HUES6 (cell line): Measurements from ENCODE around the gene LYSMD3.

ENCODE experiments used
- H3K27ac ChIP-seq: 2 replicates; pipeline ENCODE4 v1.7.0; 2013; ENCODE audit warnings: low read depth, mild to moderate bottlenecking, low read length, inconsistent platforms
- H3K27me3 ChIP-seq: 2 replicates; pipeline ENCODE4 v1.6.1; 2013; ENCODE audit warnings: low read length; ENCODE audit not compliant: control insufficient read depth, insufficient read depth
- H3K36me3 ChIP-seq: 2 replicates; pipeline ENCODE4 v1.6.1; 2013; ENCODE audit warnings: low read length; ENCODE audit not compliant: control insufficient read depth, insufficient read depth
- H3K4me1 ChIP-seq: 2 replicates; pipeline ENCODE4 v1.6.1; 2013; ENCODE audit warnings: low read length; ENCODE audit not compliant: control insufficient read depth, insufficient read depth
- H3K4me3 ChIP-seq: 2 replicates; pipeline ENCODE4 v1.5.1; 2013; ENCODE audit warnings: low read depth, low read length
- H3K9ac ChIP-seq: one replicate; pipeline ENCODE4 v1.6.1; 2013; ENCODE audit warnings: mild to moderate bottlenecking, low read length
- H3K9me3 ChIP-seq: 2 replicates; pipeline ENCODE4 v1.6.1; 2013; ENCODE audit warnings: low read depth, low read length; ENCODE audit not compliant: control insufficient read depth, insufficient read depth

Gene LYSMD3

GRCh38 chr5:90519081-90519480 is 10.3 kb downstream of the LYSMD3 start:
- H3K36me3 ChIP-seq = peaks cover 45% of the 10 kb centered on the region
- H3K9ac ChIP-seq = no peak overlapping the region
- no peak overlapping the region for H3K27ac ChIP-seq
- no peaks in the 10 kb centered on the region for H3K4me1 ChIP-seq
- no peaks in the 10 kb centered on the region for H3K9me3 ChIP-seq
- H3K4me3 ChIP-seq = no peak overlapping the region
- H3K27me3 ChIP-seq = no peaks in the 10 kb centered on the region

GRCh38 chr5:90518661-90519060 is 10.7 kb downstream of the LYSMD3 start:
- Histone ChIP-seq H3K36me3 (peaks cover 41% of the 10 kb centered on the region), H3K27ac (no peak overlapping the region), H3K9me3 (no peaks in the 10 kb centered on the region), H3K4me1 (no peaks in the 10 kb centered on the region), H3K9ac (no peak overlapping the region), H3K4me3 (no peak overlapping the region), H3K27me3 (no peaks in the 10 kb centered on the region)

GRCh38 chr5:90514520-90514919 is 14.9 kb downstream of the LYSMD3 start:
- Histone ChIP-seq H3K4me3 (no peak overlapping the region), H3K9ac (no peak overlapping the region), H3K9me3 (no peaks in the 10 kb centered on the region), H3K4me1 (no peaks in the 10 kb centered on the region), H3K36me3 (peaks cover 21% of the 10 kb centered on the region), H3K27me3 (no peaks in the 10 kb centered on the region), H3K27ac (no peak overlapping the region)

DNA sequence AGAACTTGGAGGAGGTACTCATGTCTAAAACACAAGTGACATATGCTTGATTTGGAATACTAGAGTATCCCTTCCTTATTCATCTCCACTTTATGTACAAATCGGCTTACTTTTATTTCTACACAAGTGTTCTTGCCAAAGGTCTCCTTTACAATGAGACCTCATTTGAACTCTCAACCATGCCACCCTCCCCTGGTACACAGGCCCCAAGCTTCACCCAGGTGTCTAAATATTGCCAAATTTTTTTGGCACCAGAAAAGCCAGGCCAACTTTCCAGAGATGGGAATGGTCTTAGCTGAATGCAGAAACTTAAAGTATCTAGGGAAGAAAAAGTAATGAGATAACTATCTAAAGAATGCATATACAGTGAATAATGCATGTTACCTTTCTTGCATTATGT is 18.9 kb downstream of the LYSMD3 start:
- H3K9me3 ChIP-seq = no peaks in the 10 kb centered on the region
- H3K27me3 ChIP-seq = no peaks in the 10 kb centered on the region
- H3K4me3 ChIP-seq = no peak overlapping the region
- H3K9ac ChIP-seq = no peak overlapping the region
- no peaks in the 10 kb centered on the region for H3K4me1 ChIP-seq
- no peak overlapping the region for H3K27ac ChIP-seq
- peaks cover 35% of the 10 kb centered on the region for H3K36me3 ChIP-seq

- H3K9me3 ChIP-seq = no peaks in the 10 kb centered on the region
- H3K27me3 ChIP-seq = no peaks in the 10 kb centered on the region
- H3K4me1 ChIP-seq = no peaks in the 10 kb centered on the region
- no peak overlapping the region for H3K4me3 ChIP-seq
- H3K27ac ChIP-seq = no peak overlapping the region
- peaks cover 50% of the 10 kb centered on the region for H3K36me3 ChIP-seq
- H3K9ac ChIP-seq = no peak overlapping the region
These were observed 23.2 kb downstream of the LYSMD3 start for GRCh38 chr5:90506221-90506620.

GRCh38 chr5:90504743-90505142 is 24.6 kb downstream of the LYSMD3 start:
- Histone ChIP-seq H3K27me3 (no peaks in the 10 kb centered on the region), H3K9me3 (no peaks in the 10 kb centered on the region), H3K4me1 (no peaks in the 10 kb centered on the region), H3K27ac (no peak overlapping the region), H3K4me3 (no peak overlapping the region), H3K9ac (no peak overlapping the region), H3K36me3 (peaks cover 53% of the 10 kb centered on the region)

- Histone ChIP-seq H3K4me3 (no peak overlapping the region), H3K9ac (no peak overlapping the region), H3K36me3 (peaks cover 55% of the 10 kb centered on the region)
These were observed 25.8 kb downstream of the LYSMD3 start for GRCh38 chr5:90503596-90503995.

GRCh38 chr5:90495146-90495545 is 34.2 kb downstream of the LYSMD3 start:
- Histone ChIP-seq H3K27ac (no peak overlapping the region), H3K27me3 (no peaks in the 10 kb centered on the region), H3K4me3 (no peak overlapping the region), H3K9me3 (no peaks in the 10 kb centered on the region), H3K9ac (no peak overlapping the region), H3K36me3 (peaks cover 69% of the 10 kb centered on the region), H3K4me1 (no peaks in the 10 kb centered on the region)

More at GRCh38 chr5:90503596-90503995, 25.8 kb downstream of the LYSMD3 start:
- Histone ChIP-seq H3K4me1 (no peaks in the 10 kb centered on the region), H3K27ac (no peak overlapping the region), H3K27me3 (no peaks in the 10 kb centered on the region), H3K9me3 (no peaks in the 10 kb centered on the region)

DNA sequence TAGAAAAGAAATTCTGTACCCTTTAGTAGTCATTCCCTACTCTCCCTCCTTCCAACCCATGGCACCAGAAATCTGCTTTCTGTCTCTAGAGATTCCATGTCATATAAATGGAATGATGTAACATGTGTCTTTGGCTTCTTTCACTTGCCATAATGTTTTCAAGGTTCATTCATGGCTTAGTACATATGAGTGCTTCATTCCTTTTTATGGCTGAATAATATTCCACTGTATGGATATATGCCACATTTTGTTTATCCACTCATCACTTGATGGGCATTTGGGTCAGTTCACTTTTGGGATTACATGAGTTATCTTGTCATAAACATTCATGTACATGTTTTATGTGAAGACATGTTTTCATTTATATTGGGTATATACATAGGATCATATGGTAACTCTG is 35.3 kb downstream of the LYSMD3 start:
- H3K27me3 ChIP-seq = no peaks in the 10 kb centered on the region
- H3K4me1 ChIP-seq = no peaks in the 10 kb centered on the region
- no peak overlapping the region for H3K27ac ChIP-seq
- H3K9me3 ChIP-seq = no peaks in the 10 kb centered on the region
- H3K36me3 ChIP-seq = peaks cover 64% of the 10 kb centered on the region
- no peak overlapping the region for H3K9ac ChIP-seq
- H3K4me3 ChIP-seq = no peak overlapping the region

- no peaks in the 10 kb centered on the region for H3K27me3 ChIP-seq
- no peaks in the 10 kb centered on the region for H3K9me3 ChIP-seq
- peaks cover 59% of the 10 kb centered on the region for H3K36me3 ChIP-seq
- no peak overlapping the region for H3K27ac ChIP-seq
- H3K9ac ChIP-seq = no peak overlapping the region
- H3K4me1 ChIP-seq = peaks cover 8% of the 10 kb centered on the region; the same call in 1 of the 2 replicates
- no peak overlapping the region for H3K4me3 ChIP-seq
These were observed 40.6 kb downstream of the LYSMD3 start for GRCh38 chr5:90488791-90489190.

GRCh38 chr5:90484540-90484939 is 44.8 kb downstream of the LYSMD3 start:
- H3K9ac ChIP-seq = no peak overlapping the region
- H3K4me3 ChIP-seq = no peak overlapping the region
- H3K9me3 ChIP-seq = no peaks in the 10 kb centered on the region
- H3K4me1 ChIP-seq = peaks cover 8% of the 10 kb centered on the region; the same call in 1 of the 2 replicates
- no peak overlapping the region for H3K27ac ChIP-seq
- H3K36me3 ChIP-seq = peaks cover 42% of the 10 kb centered on the region
- H3K27me3 ChIP-seq = no peaks in the 10 kb centered on the region

- Histone ChIP-seq H3K9ac (no peak overlapping the region), H3K36me3 (peaks cover 38% of the 10 kb centered on the region), H3K27me3 (no peaks in the 10 kb centered on the region), H3K9me3 (no peaks in the 10 kb centered on the region), H3K4me1 (peaks cover 8% of the 10 kb centered on the region; the same call in 1 of the 2 replicates), H3K27ac (no peak overlapping the region), H3K4me3 (no peak overlapping the region)
These were observed 46.2 kb downstream of the LYSMD3 start for GRCh38 chr5:90483206-90483605.
